Fibroblast of pulmonary artery (primary cell): ENCODE data around the gene PLSCR2.
"Not testable (repeated sequence)": the region's sequence is repeated elsewhere in the genome, so short reads cannot be mapped to it uniquely, and the experiment has no call there.

Experiments used
- DNase-seq: peaks from one replicate; pipeline ENCODE4 v3.0.0-alpha.2; 2010; ENCODE audit warnings: low read depth
- H3K4me3 ChIP-seq: replicated peaks from 2 replicates; pipeline ENCODE4 v1.5.1; 2011; ENCODE audit warnings: low read depth, mild to moderate bottlenecking, control low read depth, low read length, moderate library complexity
- TF ChIP-seq, protein P1 (sequence below): IDR thresholded peaks from 2 replicates; pipeline ENCODE4 v1.5.1; 2011; ENCODE audit warnings: mild to moderate bottlenecking, control low read depth, low read length, inconsistent platforms; ENCODE audit errors: missing control alignments

Gene PLSCR2

DNA sequence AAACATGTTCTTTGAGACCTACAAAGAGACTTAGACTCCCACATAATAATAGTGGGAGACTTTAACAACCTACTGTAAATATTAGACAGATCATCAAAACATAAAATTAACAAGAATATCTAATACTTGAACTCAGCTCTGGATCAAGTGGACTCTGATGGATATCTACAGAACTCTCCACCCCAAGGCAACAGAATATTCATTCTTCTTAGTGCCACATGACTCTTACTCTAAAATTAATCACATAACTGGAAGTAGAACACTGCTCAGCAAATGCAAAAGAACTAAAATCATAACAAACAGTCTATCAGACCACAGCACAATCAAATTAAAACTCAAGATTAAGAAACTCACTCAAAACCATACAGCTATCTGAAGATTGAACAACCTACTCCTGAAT lies 15.9 kb upstream of the PLSCR2 start:
- TF ChIP-seq, protein P1, sequence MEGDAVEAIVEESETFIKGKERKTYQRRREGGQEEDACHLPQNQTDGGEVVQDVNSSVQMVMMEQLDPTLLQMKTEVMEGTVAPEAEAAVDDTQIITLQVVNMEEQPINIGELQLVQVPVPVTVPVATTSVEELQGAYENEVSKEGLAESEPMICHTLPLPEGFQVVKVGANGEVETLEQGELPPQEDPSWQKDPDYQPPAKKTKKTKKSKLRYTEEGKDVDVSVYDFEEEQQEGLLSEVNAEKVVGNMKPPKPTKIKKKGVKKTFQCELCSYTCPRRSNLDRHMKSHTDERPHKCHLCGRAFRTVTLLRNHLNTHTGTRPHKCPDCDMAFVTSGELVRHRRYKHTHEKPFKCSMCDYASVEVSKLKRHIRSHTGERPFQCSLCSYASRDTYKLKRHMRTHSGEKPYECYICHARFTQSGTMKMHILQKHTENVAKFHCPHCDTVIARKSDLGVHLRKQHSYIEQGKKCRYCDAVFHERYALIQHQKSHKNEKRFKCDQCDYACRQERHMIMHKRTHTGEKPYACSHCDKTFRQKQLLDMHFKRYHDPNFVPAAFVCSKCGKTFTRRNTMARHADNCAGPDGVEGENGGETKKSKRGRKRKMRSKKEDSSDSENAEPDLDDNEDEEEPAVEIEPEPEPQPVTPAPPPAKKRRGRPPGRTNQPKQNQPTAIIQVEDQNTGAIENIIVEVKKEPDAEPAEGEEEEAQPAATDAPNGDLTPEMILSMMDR: no peak

DNA sequence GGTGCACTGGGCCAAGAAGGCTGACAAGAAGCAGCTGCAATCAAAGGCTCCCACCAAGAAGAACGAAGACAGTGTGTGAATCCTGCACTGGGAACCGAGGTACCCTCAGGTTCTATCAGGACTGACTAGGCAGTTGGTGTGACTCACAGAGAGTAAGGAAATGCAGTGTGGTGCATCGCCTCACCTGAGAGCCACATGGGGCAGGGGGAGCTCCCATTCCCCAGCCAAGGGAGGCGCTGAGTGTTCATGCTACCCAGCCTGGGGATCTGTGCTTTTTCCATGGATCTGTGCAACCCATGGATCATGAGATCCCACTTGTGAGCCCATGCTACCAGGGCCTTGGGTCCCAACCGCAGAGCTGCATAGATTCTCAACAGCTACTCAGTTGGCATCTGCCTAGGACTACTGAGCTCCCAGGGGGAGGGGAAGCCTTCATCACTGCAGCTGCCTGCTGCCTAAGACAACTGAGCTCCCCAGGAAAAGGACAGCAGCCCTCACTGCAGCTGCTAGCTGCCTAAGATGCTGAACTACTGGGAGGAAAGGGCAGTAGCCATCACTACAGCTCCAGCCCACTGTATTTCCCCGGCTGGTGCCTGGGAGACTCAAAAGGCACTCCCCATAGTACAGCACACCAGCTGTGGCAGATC lies 6.9 kb upstream of the PLSCR2 start:
- DNase-seq: no peak
- H3K4me3 ChIP-seq: no peak overlapping the region
- TF ChIP-seq, protein P1: no peak

More for the DNA sequence above, 15.9 kb upstream of the PLSCR2 start:
- no peak for DNase-seq
- no peak overlapping the region for H3K4me3 ChIP-seq

DNA sequence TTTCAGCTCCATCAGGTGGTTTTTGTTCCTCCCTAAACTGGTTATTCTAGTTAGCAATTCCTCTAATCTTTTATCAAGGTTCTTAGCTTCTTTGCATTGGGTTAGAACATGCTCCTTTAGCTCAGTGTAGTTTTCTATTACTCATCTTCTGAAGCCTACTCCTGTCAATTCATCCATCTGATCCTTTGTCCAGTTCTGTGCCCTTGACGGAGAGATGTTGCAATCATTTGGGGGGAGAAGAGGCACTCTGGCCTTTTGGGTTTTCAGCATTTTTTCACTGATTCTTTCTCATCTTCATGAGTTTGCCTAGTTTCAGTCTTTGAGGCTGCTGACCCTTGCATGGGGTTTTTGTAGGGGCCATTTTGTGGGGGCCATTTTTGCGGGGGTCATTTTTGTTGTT lies 5.6 kb upstream of the PLSCR2 start:
- DNase-seq, H3K4me3 ChIP-seq: not testable (repeated sequence)

DNA sequence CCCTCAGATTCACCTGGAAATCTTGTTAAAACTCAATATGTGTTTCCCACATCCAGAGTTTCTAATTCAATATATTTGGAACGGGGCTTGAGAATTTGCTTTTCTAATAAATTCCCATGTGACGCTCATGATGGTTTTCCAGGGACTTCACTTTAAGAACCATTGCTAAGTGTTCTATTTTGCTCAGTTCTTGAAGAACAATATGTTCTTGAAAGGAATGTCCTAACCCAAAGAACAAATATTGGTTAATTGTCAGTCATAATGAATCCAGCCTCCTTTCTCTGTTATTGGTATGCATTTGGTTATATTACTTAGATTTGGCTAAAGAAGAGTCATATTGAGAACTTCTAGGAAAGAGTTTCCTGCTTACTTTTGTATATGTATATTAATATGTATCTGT lies 4.4 kb upstream of the PLSCR2 start:
- H3K4me3 ChIP-seq: no peak overlapping the region
- DNase-seq: no peak
- TF ChIP-seq, protein P1: no peak

DNA sequence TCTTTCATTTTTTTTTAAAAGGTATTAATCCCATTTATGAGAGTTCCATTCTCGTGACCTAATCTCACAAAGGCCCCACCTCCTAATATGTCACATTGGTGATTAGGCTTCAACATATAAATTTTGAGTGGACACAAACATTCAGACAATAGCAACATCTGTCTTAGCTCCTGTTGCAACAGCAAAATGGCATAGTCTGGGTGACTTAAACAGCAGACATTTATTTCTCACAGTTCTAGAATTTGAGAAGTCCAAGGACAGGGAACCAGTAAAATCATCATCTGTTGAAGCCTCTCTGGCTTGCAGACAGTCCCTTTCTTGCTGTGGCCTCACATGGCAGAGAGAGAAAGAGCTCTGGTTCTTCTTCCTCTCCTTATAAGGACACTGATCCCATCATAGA lies 3.2 kb upstream of the PLSCR2 start:
- no peak for DNase-seq
- H3K4me3 ChIP-seq: no peak overlapping the region
- TF ChIP-seq, protein P1: no peak

DNA sequence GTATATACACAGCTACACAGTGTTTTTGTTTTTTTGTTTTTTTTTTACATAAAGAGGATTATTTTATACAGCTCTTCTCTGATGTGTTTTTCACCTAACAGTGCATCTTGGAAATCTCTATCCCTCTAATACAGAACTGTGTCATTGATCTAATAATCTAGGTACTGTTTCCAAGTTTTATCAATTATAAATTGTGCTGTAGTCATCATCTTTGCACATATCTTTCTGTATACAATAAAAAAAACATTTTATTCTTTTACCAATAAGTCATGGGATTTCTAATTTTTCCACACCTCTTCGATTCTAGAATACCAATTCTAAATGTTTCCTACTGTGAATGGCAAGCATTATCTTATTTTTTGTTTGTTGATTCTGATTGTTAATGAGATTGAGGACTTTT lies 1.7 kb upstream of the PLSCR2 start:
- H3K4me3 ChIP-seq: no peak overlapping the region
- DNase-seq: no peak
- TF ChIP-seq, protein P1: no peak

DNA sequence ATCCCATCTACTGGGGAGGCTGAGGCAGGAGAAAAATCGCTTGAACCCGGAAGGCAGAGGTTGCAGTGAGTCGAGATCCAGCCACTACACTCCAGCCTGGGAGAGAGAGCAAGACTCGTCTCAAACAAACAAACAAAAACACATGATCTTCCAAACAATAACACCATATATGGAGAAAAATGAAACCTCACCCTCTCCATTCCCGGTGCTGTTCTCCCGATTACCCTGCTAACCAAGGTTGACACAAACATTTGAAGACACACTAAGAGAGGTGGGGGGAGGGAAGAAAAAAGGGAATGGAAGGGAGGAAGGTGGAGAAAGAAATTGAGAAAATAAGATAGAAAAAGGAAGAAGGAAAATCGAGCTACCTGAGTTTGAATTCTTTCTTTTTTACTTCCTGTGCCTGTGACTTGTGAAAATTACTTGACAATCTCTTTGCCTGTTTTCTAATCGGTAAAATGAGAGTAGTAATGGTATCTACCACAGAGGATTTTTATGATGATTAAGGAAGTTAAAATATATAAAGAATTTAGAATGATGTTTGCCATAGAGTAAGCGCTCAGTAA lies 1.1 kb upstream of the PLSCR2 start:
- TF ChIP-seq, protein P1: no peak
- no peak overlapping the region for H3K4me3 ChIP-seq
- DNase-seq: no peak
